NCI-H1417 (cell line): ENCODE measurements around the gene CRAMP1.

ENCODE experiments used
- DNase-seq, 3 experiments: peaks; one replicate each; lab custom pipeline; 2025; lab: John Stamatoyannopoulos, UW

CRAMP1 gene

GRCh38 chr16:1601489-1601888, 10.7 kb upstream of the CRAMP1 start:
- no peak for DNase-seq

GRCh38 chr16:1602285-1602684, 9.9 kb upstream of the CRAMP1 start:
- DNase-seq = no peak

DNA sequence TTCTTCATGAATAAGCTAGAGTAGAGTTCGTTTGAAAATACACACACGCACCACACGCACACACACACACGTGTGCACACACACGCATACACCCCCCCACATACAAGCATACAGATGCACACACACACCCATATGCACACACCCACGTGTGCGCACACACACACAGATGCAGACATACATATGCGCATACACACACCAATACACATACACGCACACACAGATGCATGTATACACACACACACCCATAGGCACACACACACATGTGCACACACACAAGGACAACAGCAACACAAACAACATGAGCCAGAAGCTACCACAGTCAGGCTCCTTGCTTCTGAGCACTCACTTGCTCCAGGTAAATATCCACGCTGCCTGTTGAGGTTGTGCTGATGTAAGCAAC, 5.4 kb upstream of the CRAMP1 start:
- no peak for DNase-seq

GRCh38 chr16:1607971-1608370, 4.2 kb upstream of the CRAMP1 start:
- DNase-seq = no peak

DNA sequence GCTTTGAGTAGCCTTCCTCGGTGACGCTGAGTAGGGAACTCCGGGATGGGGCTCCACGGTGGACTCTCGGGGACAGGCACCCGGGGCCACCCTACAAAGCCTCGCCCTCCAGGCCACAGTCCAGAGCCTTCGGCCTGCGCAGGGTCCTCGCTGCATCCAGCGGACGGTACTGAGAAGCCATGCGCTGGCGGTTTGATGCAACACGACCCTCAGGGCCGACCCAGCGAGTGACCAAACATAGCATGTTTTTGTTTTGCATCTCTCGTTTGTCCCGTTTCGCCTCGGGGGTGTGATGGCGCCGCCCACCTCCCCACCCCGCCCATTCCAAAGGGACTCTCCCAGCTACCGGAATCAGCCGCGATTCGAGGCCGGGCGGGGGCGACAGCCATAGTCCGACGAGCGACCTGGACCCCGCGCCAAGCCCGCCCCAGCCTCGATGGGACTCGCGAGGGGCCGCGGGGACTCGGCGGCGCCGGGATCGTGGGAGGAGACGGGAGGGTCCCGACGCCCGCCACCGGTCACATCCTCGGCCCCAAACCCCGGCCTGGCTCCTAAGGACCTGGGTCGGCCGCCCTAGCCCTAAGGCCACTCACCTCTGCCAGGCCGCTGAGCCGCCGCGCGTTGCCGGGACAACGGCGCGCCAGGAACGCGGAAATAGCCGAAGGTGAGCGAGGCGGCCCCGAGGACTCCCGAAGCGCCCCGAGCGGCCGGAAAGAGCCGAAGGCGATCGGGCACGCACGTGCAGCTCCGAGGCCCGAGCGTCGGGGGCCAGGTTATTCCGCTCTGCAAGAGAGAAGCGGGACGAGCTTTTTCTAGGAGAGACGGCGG, 1.9 kb upstream of the CRAMP1 start:
- DNase-seq = peak; percentile 87 to 97 (median 93)

DNA sequence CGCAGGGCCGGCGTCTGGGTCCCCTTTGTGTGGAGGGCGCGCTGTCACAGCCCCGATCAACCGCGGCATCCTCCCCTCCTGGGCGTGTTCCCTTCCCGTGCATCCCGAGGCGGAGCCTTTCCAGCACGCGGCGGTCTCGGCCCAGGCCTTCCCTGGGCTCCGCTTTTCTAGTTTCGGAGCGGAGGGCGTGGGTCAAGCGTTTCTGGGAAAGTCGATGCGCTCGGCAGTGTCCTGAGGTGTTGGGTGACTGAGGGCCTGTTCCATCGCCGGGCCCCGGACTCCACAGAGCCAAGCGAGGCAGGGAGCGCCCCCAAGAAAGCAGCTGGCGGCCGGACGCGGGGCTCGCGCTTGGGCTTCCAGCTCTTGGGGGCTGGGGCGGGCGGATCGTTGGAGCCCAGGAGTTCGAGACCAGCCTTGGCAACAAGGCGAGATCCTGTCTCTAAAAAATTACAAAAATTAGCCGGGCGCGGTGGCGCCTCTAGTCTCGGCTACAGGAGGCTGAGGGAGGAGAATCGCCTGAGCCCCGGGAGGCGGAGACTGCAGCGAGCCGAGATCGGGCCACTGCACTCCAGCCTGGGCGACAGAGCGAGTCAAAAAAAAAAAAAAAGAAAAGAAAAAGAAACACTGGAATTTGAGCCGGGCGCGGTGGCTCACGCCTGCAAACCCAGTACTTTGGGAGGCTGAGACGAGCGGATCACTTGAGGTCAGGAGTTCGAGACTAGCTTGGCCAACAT, 1.1 kb upstream of the CRAMP1 start:
- DNase-seq = no peak

DNA sequence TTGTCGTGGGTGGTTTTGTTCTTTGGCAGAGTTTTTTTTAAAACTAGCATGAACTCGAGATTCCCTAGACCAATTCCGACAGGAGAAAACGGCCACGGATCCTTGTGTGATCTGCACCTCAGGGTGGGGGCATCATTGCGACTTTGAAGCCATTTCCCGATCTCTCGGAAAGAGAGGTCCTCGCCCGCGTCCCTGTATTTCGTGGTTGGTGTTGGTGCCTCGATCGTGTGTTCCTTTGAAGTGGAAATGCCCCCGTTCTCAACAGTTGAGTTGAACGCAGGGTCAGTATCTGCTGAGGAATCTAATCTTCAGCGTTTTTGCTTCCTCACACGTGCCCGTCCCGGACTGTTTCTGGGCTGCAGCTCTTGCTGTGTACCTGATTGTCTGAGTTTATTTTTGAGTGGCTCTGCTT, 1.1 kb downstream of the CRAMP1 start:
- DNase-seq = peak in 1 of 3 experiments; percentile 11

GRCh38 chr16:1613728-1614455, 1.7 kb downstream of the CRAMP1 start:
- no peak for DNase-seq

DNA sequence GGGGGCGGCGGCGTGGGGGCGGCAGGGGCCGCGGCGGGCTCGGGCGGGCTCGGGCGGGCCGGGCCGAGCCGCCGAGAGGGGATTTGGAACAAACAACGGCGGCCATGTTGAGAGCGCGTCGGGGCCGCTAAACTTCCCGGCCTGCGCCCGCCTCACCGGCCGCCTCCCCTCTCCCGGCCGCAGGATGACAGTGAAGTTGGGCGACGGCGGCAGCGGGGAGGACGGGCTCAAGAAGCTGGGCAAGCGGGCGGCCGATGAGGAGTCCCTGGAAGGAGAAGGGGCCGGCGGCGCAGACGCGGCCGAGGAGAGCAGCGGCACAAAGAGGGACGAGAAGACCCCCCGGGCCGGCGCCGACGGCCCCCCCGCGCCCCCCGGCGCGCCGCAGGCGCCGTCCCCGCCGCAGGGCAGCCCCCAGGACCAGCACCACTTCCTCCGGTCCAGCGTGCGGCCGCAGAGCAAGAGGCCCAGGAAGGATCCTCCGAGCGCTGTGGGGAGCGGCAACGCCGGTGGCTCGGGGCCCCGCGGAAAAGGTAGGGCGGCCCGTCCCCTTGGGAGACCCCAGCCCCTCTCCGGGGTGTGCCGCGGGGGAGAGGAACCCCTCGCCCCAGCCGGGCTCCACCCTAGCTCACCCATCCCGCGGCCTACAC, 2.4 kb downstream of the CRAMP1 start:
- peak in 1 of 3 experiments; percentile 3 for DNase-seq

DNA sequence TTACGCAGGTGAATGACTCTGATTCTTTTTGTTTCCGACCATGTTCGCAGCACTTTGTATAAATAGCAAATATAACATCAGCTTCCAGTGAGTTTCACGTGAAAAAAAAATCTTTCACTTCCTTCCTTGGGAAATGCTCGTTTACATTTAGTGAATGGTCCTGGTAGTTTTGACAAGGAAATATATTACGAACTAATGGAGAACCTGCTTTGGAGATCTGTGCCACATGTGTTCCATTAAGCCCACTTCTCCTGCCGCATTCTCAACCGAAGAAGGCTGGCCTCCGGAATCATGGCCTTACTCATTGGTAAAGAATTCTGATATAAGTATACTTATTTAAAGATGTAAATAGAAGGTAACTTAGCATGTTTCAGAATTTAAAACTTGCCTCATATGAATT, 3.6 kb downstream of the CRAMP1 start:
- no peak for DNase-seq

- DNase-seq = no peak
Measured at GRCh38 chr16:1619976-1620375, 7.8 kb downstream of the CRAMP1 start.

GRCh38 chr16:1620391-1620790, 8.2 kb downstream of the CRAMP1 start:
- no peak for DNase-seq

- DNase-seq = no peak
Measured at GRCh38 chr16:1621851-1622250, 9.7 kb downstream of the CRAMP1 start.

DNA sequence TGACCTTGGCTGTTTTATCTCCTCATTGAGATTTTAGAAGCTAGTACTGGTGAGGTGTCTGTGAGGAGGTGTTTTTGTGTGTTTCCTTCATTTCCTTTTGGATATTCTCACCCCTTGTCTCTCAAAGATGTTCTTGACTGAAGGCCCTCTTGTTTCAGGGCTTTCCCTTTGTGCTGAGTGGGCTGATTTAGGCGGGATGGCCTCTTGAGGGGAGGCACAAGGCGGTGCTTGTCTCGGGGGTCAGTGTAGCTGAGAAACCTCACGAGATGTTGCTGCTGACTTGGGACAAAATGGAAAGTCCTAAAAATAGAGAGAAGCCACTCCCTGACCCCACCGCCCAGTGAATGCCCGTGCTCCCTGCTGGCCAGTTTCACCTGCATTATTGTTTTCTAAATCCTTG, 14.2 kb downstream of the CRAMP1 start:
- DNase-seq = no peak

- no peak for DNase-seq
Measured at GRCh38 chr16:1626776-1627175, 14.6 kb downstream of the CRAMP1 start.

GRCh38 chr16:1630450-1631213, 18.5 kb downstream of the CRAMP1 start:
- no peak for DNase-seq

- DNase-seq = no peak
Measured at GRCh38 chr16:1631230-1631629, 19.1 kb downstream of the CRAMP1 start.

DNA sequence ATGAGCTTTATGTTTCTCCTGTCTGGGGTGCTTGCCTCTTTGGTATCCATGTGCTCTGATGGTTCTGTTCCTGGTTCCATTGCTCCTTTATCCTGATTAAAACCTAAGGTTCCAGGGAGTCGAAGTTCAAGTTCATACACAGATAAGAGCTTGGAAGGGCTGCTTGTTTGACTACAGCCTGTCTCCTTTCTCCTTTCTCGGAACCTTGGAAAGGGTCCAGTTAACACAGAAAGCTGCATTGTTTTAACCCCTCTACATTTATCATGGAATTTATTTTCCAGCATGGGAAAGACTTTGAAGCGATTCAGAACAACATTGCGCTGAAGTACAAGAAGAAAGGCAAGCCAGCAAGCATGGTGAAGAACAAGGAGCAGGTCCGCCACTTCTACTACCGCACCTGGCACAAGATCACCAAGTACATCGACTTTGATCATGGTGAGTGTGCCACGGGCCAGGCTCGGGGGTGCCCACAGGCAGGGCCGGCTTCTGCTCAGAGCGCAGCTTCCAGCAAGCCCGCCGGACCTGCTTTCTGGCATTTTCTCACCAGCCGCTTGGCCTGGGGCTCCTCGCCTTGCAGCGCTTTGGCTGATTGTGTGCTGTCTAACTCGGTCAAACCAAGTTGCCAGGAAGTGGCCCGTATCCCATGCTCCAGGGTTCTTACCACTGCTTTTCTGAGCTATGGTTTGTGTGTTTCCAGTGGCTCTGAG, 19.9 kb downstream of the CRAMP1 start:
- no peak for DNase-seq

GRCh38 chr16:1632638-1632970, 20.4 kb downstream of the CRAMP1 start:
- DNase-seq = no peak

DNA sequence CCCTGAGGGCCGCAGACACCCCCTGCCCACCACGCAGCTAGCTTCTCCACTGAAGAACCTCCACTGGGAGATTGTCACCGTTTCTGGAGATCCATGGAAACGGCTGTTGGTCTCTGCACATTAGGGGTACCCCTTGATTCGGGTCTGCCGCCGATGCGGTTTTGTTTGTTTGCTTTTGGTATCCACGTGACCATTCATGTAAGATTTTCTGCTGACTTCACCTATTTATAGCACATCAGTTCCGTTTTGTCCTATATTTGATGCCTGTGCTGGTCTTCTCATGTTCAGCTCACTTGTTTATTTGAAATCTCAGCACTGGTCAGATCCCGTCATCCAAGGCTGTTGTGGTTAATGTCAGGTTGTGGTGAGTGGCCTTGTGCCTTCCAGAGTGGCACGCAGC, 21.1 kb downstream of the CRAMP1 start:
- DNase-seq = no peak

- DNase-seq = no peak
Measured at GRCh38 chr16:1634541-1634940, 22.4 kb downstream of the CRAMP1 start.
